HG03025 (cell line): Measurements from ENCODE around the gene TNKS1BP1.
A peak's percentile ranks its signal among the peaks of the same experiment; 100 is the strongest.
"Not testable (repeated sequence)": the region's sequence is repeated elsewhere in the genome, so short reads cannot be mapped to it uniquely, and the experiment has no call there.

Experiments used
- ATAC-seq: cut with Tn5 transposase; IDR thresholded peaks from one replicate; pipeline ENCODE4 v1.9.1; 2021; ENCODE audit warnings: mild to moderate bottlenecking, moderate library complexity; ENCODE audit not compliant: unreplicated experiment, low FRiP score

Gene TNKS1BP1

DNA sequence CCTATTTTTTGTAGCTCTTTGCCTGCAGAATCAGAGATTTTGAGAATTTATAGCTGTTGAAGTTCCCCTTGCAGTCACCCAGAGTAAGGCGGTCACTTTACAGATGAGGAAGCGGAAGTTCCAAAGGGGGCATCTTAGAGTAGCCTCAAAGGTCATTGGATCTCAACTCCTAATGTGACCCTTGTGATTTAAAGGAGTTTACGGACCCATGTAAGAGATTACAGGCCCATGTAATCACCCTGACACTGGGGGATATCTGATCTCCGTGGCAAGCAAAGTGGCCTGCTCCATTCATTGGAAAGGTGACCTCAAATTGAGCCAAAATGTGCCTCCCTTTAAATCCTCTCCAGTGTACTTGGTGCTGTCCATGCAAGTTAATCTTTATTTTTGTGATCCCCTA is 29.1 kb upstream of the TNKS1BP1 start:
- ATAC-seq: no peak

GRCh38 chr11:57353446-57353845 is 28.7 kb upstream of the TNKS1BP1 start:
- no peak for ATAC-seq

DNA sequence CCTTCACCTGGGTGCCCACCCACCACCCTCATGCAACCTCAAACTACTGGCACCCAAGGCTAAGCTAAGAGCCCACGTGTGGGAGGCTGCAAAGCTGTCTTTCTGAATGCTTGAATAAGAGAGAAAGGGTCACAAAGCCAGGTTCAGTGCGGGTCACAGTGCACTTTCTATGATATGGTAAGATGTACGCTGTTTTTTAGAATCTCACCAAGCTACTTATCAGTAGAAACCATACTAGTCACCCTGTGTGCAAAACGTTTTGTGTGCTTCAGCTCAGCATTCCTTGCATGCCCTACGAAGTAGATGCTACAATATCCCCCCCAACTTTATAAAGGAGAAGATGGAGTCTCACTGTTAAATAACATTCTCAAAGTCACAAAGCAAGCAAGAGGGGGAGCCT is 28.3 kb upstream of the TNKS1BP1 start:
- ATAC-seq: no peak

DNA sequence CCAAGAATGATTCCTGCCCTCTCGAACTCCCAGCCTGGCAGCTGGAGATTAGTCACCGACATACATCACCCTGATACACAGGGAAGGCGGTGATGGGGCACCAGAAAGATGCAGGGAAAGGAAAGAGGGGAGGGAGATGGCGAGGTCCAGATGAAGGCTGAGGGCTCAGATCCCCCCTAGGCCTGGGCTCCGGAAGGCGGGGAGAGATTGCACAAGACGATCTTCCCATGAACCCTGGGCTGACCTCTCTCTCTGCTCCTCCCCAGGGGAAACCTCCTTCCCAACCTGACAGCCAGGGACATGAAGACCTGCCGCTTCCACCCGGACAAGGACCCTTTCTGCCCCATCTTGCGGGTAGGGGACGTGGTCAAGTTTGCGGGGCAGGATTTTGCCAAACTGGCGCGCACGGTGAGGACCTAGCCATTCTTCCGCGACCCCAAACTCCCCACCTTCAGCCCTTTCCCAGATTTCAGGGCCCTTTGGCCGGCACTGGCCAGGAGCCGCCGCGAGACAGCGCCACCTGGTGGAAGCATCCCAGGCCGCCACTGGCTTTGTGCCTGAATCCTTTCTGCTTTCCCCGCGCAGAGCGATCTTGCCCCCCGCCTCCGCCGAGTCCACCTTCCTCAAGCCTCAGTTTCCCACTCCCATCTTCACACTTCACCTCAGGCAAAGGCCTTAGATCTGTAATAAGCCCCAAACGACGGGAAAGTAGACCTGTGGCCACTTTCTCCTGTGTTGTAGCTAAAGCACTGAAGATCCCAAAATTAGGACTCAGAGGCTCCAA is 24.9 kb upstream of the TNKS1BP1 start:
- ATAC-seq: no peak

- ATAC-seq: no peak
These were observed 24.0 kb upstream of the TNKS1BP1 start for GRCh38 chr11:57348636-57349313.

DNA sequence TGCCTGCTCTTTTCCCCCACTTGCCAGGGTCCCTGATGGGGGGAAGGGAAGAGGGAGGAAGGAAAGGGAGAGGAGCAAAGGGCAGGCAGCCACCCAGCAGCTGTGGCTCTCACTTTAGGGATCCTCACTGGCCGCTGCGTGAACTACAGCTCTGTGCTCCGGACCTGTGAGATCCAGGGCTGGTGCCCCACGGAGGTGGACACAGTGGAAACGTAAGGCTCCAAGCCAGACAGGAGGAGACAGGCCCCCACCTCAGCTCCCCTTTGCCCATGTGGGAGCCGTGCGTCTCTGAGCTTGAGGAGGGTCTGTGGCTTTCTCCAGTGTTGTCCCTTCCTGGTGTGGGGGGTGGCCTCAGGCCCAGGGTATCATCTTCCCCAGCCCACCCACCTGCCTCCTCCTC is 23.3 kb upstream of the TNKS1BP1 start:
- no peak for ATAC-seq

GRCh38 chr11:57347336-57347735 is 22.6 kb upstream of the TNKS1BP1 start:
- no peak for ATAC-seq

DNA sequence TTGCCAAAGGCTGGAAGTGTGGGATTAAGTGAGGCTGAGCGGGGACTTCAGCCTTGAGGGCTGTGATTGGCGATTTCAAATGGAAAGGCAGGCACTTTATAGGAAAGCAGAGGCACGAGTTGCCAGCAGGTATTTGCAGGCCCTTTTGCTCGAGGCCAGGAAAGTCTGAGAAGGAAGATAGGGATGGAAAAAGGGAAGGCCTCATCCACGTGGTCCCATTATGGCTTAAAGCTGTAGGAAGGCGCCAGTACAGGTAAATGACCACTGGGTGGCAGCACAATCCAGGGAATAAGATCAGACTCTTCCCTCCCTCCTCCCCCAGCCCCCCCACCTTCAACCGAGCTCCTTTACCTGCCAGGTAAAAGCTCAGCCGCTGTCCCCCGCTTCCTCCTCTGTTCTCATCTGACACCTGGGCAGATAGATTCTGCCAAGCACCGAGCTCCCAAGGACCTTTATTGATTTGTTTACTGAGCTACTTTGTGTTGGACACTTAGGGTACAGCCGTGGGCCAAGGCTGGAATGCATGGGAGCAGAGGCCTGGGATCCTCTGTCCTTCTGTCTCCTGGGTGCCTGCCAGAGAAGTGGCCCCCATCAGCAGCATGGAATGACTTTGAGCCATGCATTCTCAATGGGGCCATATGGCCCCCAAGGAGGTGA is 20.9 kb upstream of the TNKS1BP1 start:
- peak; percentile 74 for ATAC-seq

GRCh38 chr11:57344826-57345225 is 20.1 kb upstream of the TNKS1BP1 start:
- ATAC-seq: no peak

DNA sequence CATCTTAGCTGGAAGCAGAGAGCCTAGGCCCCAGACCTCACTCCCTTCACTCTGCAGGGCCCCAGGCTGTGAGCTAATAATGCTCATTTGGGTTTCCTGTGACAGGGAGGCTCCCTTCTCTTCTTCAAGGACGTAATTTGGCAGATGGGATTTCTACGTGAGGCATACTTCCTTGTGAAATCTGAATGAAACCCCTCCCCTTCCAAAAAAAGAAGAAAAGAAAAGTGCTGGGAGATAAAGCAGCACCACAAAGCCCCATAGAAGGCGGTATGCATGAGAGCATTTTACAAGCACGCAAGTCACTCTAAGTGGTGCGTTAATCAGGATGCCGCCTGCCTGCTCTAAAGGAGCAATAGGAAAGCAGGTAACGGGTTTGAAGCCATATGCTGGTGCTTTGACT is 19.1 kb upstream of the TNKS1BP1 start:
- no peak for ATAC-seq

DNA sequence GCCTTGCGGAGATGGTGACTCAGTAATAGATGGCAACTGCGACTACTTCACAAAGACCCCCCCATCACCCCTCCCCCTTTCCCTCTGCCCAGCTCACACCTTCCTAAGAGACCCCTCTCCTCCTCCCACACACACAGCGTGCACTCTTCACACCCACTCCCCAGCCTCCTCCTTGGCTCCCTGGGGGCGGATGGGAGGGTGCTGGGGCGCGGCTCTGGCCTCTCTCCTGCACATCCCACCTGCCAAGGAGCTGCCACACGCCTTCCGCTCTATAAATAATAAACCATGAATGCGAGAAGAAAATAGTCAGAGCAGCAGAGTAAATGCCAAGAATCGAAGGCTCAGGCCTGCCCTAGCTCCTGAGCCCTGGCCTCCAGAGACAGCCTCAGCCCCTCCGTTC is 17.9 kb upstream of the TNKS1BP1 start:
- ATAC-seq: no peak

GRCh38 chr11:57341250-57341808 is 16.6 kb upstream of the TNKS1BP1 start:
- no peak for ATAC-seq

DNA sequence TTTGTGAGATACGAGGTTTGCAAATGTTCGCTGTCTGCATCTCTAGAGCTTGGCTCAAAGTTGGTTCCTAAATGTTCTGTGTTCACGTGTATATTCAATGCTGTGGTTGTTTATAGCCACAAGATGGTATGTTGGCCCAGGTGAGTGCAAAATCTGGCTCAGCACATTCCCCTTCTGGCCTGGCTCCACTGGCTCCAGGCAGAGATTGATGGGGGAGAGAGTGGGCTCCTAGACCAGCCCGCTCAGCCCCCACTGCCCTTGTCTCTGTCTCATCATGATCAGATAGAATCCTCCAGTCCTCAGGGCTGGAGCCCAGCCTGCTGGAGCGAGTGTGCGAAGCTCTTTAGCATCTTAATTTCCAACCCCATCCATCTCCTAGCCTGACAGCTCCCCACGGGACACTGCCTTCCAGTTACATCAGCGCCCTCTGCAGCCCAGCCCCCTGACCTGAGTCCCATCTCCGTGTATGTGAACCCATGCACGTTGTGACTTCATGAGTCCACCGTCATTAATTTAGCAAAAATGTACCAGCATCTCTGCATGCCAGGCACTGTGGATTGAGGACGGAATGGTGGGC is 15.4 kb upstream of the TNKS1BP1 start:
- no peak for ATAC-seq

DNA sequence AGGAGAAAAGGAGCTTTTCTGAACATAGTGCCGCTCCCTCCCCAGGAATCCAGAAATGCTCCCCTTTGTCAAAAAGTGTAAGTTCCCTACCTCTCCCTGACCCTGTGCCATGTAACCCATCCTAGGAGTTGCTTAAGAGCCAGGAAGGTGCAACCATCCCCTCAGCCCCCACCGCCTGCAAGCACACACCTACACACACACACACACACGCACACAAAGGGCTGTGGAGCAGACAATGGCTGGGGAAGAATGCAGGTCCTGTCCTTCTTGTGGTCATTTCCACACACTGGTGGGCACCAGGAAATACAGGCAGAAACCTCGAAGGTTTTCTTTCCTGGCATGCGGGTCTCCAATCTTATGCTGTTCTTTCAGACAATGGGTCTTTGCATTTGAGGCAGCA is 14.6 kb upstream of the TNKS1BP1 start:
- no peak for ATAC-seq

GRCh38 chr11:57338142-57338541 is 13.4 kb upstream of the TNKS1BP1 start, which contains the start of gene P2RX3:
P2RX3 (plus strand) TSS chr11:57338352; CDS start chr11:57338551, 199 bp downstream.
- ATAC-seq: no peak

DNA sequence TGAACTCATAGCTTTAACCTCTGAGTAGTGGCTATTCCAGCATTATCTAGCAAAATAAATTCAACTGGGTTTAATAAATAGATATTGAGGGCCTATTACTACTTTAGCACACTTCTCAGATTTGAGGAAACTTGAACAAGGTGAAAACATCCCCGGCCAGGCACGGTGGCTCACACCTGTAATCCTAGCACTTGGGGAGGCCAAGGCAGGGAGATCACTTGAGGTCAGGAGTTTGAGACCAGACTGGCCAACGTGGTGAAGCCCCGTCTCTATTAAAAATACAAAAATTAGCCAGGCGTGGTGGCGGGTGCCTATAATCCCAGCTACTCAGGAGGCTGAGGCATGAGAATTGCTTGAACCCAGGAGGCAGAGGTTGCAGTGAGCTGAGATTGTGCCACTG is 12.1 kb upstream of the TNKS1BP1 start:
- not testable (repeated sequence) for ATAC-seq

GRCh38 chr11:57336111-57336666 is 11.4 kb upstream of the TNKS1BP1 start:
- no peak for ATAC-seq

- ATAC-seq: peak; percentile 98
These were observed 10.8 kb upstream of the TNKS1BP1 start, which contains the start of gene SSRP1 for GRCh38 chr11:57335343-57336110. SSRP1 (minus strand) TSS chr11:57335892; CDS start chr11:57335121, 771 bp downstream.

DNA sequence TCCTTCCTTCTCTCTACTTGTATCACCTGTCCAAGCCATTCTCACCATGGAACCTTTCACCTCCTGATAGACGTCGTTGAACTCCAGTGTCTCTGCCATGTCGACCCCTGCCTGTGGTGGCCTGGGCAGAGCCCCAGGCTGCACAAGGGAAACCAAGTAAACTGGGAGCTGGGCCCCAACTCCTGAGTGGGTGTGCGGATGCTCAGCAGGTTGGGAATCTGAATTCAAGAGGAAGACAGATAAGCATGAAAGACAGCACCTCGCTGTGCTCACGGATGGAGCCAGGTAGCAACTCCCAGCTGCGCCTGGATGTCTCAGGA is 10.2 kb upstream of the TNKS1BP1 start:
- ATAC-seq: no peak
